ENCODE results near the gene COL27A1.

COL27A1 gene

DNA sequence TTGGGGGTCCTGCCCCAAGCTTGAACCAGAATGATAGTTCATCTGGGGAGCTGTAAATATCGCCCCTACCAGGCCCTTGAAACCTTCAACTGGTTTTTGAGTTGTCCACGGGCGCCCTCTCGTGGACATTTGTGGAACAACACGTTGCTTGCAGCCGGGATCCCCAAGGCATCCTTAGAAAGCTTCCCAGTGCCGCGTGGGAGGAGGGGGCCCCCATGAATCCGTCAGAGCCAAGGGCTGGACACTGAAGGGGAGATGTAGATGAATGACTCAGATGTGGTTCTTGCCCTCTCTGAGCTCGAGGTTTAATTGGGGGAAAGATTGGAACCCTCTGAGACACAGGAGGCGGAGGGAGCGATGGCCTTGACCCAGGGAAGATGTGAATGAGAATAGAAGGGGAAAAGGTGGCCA is 135.7 kb downstream of the COL27A1 start:
- TF ChIP-seq SNAI2 (CRISPR knock-in tag; IDR thresholded peaks at IDR 0.05) (no peak), ZNF8 (CRISPR knock-in tag; IDR thresholded peaks at IDR 0.05) (no peak), ARNTL (CRISPR knock-in tag; IDR thresholded peaks at IDR 0.05; ENCODE audit: borderline replicate concordance, low read depth) (no peak), TCF4 (CRISPR knock-in tag; IDR thresholded peaks at IDR 0.05; ENCODE audit: borderline replicate concordance) (no peak), ZFP3 (CRISPR knock-in tag; IDR thresholded peaks at IDR 0.05) (no peak), BACH2 (CRISPR knock-in tag; IDR thresholded peaks at IDR 0.05; ENCODE audit: borderline replicate concordance) (no peak), GLIS3 (CRISPR knock-in tag; IDR thresholded peaks at IDR 0.05) (no peak), OSR1 (CRISPR knock-in tag; IDR thresholded peaks at IDR 0.05) (no peak), PPARA (CRISPR knock-in tag; IDR thresholded peaks at IDR 0.05; ENCODE audit: borderline replicate concordance) (no peak), CSDC2 (CRISPR knock-in tag; IDR thresholded peaks at IDR 0.05) (no peak), ISL1 (CRISPR knock-in tag; IDR thresholded peaks at IDR 0.05) (no peak), ZNF70 (CRISPR knock-in tag; IDR thresholded peaks at IDR 0.05) (no peak)
- TF ChIP-seq, protein P1, sequence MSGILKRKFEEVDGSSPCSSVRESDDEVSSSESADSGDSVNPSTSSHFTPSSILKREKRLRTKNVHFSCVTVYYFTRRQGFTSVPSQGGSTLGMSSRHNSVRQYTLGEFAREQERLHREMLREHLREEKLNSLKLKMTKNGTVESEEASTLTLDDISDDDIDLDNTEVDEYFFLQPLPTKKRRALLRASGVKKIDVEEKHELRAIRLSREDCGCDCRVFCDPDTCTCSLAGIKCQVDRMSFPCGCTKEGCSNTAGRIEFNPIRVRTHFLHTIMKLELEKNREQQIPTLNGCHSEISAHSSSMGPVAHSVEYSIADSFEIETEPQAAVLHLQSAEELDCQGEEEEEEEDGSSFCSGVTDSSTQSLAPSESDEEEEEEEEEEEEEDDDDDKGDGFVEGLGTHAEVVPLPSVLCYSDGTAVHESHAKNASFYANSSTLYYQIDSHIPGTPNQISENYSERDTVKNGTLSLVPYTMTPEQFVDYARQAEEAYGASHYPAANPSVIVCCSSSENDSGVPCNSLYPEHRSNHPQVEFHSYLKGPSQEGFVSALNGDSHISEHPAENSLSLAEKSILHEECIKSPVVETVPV (CRISPR knock-in tag; IDR thresholded peaks at IDR 0.05): no peak
- TF ChIP-seq, protein P2, sequence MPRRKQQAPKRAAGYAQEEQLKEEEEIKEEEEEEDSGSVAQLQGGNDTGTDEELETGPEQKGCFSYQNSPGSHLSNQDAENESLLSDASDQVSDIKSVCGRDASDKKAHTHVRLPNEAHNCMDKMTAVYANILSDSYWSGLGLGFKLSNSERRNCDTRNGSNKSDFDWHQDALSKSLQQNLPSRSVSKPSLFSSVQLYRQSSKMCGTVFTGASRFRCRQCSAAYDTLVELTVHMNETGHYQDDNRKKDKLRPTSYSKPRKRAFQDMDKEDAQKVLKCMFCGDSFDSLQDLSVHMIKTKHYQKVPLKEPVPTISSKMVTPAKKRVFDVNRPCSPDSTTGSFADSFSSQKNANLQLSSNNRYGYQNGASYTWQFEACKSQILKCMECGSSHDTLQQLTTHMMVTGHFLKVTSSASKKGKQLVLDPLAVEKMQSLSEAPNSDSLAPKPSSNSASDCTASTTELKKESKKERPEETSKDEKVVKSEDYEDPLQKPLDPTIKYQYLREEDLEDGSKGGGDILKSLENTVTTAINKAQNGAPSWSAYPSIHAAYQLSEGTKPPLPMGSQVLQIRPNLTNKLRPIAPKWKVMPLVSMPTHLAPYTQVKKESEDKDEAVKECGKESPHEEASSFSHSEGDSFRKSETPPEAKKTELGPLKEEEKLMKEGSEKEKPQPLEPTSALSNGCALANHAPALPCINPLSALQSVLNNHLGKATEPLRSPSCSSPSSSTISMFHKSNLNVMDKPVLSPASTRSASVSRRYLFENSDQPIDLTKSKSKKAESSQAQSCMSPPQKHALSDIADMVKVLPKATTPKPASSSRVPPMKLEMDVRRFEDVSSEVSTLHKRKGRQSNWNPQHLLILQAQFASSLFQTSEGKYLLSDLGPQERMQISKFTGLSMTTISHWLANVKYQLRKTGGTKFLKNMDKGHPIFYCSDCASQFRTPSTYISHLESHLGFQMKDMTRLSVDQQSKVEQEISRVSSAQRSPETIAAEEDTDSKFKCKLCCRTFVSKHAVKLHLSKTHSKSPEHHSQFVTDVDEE (CRISPR knock-in tag; IDR thresholded peaks at IDR 0.05): no peak
- TF ChIP-seq, protein P3, sequence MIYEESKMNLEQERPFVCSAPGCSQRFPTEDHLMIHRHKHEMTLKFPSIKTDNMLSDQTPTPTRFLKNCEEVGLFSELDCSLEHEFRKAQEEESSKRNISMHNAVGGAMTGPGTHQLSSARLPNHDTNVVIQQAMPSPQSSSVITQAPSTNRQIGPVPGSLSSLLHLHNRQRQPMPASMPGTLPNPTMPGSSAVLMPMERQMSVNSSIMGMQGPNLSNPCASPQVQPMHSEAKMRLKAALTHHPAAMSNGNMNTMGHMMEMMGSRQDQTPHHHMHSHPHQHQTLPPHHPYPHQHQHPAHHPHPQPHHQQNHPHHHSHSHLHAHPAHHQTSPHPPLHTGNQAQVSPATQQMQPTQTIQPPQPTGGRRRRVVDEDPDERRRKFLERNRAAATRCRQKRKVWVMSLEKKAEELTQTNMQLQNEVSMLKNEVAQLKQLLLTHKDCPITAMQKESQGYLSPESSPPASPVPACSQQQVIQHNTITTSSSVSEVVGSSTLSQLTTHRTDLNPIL (CRISPR knock-in tag; IDR thresholded peaks at IDR 0.05; ENCODE audit: low read depth): no peak
- ATAC-seq: peak; percentile 72

DNA sequence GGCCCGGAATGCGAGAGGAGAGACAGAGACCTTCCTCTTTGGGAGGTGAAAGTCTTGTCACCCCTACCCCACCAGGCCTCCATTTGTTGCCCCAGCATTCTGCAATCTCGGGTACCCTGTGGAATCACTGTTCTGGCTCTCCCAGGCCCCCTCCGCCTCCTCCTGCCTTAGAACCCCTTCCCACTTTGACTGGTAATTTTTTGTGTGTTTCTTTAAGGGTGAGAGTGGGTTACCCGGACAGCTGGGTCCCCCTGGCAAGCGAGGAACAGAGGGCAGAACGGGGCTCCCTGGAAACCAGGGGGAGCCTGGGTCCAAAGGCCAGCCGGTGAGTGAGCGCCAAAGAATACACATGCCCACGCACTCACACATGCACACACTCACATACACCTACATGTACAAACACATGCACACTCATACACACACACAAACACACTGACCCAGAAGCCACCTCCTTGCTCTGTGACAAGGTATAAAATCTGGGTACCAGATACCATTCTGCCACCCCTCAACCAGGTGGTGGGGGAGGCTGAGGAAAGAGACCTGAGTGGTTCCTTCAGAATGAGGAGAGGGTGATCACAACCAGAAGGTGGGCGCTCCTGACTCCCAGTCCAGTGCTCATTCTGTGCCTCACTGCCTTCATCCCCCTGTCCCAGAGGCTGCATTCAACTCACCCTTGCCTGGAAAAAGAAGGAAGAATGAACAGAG is 136.7 kb downstream of the COL27A1 start:
- TF ChIP-seq ZNF565 (CRISPR knock-in tag; conservative IDR thresholded peaks at IDR 0.05; ENCODE audit: low read depth) (no peak), OSR1 (CRISPR knock-in tag; IDR thresholded peaks at IDR 0.05) (no peak), ZFP30 (CRISPR knock-in tag; IDR thresholded peaks at IDR 0.05) (no peak)
- TF ChIP-seq, protein P4, sequence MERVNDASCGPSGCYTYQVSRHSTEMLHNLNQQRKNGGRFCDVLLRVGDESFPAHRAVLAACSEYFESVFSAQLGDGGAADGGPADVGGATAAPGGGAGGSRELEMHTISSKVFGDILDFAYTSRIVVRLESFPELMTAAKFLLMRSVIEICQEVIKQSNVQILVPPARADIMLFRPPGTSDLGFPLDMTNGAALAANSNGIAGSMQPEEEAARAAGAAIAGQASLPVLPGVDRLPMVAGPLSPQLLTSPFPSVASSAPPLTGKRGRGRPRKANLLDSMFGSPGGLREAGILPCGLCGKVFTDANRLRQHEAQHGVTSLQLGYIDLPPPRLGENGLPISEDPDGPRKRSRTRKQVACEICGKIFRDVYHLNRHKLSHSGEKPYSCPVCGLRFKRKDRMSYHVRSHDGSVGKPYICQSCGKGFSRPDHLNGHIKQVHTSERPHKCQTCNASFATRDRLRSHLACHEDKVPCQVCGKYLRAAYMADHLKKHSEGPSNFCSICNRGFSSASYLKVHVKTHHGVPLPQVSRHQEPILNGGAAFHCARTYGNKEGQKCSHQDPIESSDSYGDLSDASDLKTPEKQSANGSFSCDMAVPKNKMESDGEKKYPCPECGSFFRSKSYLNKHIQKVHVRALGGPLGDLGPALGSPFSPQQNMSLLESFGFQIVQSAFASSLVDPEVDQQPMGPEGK (CRISPR knock-in tag; IDR thresholded peaks at IDR 0.05; ENCODE audit: borderline replicate concordance): no peak
- ATAC-seq: no peak

DNA sequence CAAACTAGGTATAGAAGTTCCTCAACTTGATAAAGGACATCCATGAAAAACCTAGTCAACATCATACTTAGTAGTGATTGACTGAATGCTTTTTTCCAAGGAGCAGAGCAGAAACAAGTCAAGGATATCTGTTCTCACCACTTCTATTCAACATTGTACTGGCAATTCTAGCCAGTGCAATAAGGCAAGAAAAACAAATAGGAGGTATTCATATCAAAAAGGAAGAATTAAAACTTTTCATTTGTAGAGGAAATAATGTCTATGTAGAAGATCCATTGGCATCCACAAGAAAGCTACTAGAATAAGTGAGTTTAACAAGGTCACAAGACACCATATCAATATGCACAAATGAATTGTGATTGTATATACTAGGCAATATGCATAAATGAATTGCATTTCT is 139.3 kb downstream of the COL27A1 start:
- TF ChIP-seq ZNF8 (CRISPR knock-in tag; IDR thresholded peaks at IDR 0.05): no peak
- no peak for TF ChIP-seq OSR1 (CRISPR knock-in tag; IDR thresholded peaks at IDR 0.05)
- TF ChIP-seq, protein P3 (CRISPR knock-in tag; IDR thresholded peaks at IDR 0.05; ENCODE audit: low read depth): no peak
- TF ChIP-seq, protein P1 (CRISPR knock-in tag; IDR thresholded peaks at IDR 0.05): no peak
- no peak for TF ChIP-seq RARB (CRISPR knock-in tag; IDR thresholded peaks at IDR 0.05)
- TF ChIP-seq ZNF70 (CRISPR knock-in tag; IDR thresholded peaks at IDR 0.05): no peak

More for the DNA sequence above, 139.3 kb downstream of the COL27A1 start:
- no peak for ATAC-seq
